ENCODE measurements around the gene FMNL3.
A peak's percentile ranks its signal among the peaks of the same experiment; 100 is the strongest.
"Not testable (repeated sequence)": the region's sequence is repeated elsewhere in the genome, so short reads cannot be mapped to it uniquely, and the experiment has no call there.

FMNL3 gene

DNA sequence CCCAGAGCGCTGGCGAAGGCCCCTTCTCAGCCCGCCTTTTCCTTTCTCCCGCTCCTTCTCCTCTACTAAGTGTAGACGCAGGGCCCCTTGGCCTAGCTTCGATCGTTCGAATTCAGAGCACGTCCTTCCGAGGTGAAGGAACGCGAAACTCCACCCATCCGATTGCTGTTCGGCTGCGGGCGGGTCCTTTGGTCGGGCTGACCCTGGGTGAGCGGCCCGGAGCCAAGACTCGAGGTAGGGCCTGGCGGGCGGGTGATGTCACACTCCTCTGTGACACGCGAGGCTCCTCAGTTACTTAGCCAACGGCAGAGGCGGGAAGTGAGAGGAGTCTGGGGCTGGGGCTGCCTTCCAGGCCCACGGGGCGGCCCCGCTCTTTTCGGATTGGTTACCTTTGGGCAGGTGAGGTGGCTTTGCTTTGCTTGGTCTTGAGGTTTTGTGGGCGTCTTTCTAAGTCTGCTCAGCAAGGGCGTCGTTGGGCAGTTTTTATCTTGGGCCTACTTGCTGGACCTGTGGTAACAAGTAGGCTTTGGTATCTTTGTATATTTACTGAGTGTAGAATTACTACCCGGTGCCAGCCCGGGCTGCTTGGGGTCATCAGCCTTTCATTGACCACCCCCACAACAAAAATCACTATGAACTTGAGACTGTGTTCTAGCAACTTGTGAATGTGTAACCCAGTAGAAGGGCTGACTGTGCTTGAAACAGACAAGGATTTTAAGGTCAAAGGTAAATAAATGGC lies 34.8 kb upstream of the FMNL3 start:
- H3K4me3 ChIP-seq (ENCODE audit: low read depth, low read length) = peak overlapping the region; percentile 58
- peak; percentile 69 for DNase-seq (ENCODE audit: low read depth)
- TF ChIP-seq, protein P1, sequence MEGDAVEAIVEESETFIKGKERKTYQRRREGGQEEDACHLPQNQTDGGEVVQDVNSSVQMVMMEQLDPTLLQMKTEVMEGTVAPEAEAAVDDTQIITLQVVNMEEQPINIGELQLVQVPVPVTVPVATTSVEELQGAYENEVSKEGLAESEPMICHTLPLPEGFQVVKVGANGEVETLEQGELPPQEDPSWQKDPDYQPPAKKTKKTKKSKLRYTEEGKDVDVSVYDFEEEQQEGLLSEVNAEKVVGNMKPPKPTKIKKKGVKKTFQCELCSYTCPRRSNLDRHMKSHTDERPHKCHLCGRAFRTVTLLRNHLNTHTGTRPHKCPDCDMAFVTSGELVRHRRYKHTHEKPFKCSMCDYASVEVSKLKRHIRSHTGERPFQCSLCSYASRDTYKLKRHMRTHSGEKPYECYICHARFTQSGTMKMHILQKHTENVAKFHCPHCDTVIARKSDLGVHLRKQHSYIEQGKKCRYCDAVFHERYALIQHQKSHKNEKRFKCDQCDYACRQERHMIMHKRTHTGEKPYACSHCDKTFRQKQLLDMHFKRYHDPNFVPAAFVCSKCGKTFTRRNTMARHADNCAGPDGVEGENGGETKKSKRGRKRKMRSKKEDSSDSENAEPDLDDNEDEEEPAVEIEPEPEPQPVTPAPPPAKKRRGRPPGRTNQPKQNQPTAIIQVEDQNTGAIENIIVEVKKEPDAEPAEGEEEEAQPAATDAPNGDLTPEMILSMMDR (IDR thresholded peaks at IDR 0.05; ENCODE audit: low read depth, low read length, missing control alignments) = no peak
- in situ Hi-C loops (cut with HindIII; ENCODE audit: low sequenced_read_pairs) = no loop called here

GRCh38 chr12:49740930-49741881 lies 34.0 kb upstream of the FMNL3 start, which contains the start of gene TMBIM6:
TMBIM6 (plus strand) TSS chr12:49741557; CDS start chr12:49752494, 10,937 bp downstream.
- TF ChIP-seq, protein P1 (IDR thresholded peaks at IDR 0.05; ENCODE audit: low read depth, low read length, missing control alignments) = peak; percentile 98
- DNase-seq (ENCODE audit: low read depth) = peak; percentile 100
- peak within 1 kb of the TSS; percentile 58 for H3K4me3 ChIP-seq (ENCODE audit: low read depth, low read length)
- in situ Hi-C loops (cut with HindIII; ENCODE audit: low sequenced_read_pairs) = no loop called here

DNA sequence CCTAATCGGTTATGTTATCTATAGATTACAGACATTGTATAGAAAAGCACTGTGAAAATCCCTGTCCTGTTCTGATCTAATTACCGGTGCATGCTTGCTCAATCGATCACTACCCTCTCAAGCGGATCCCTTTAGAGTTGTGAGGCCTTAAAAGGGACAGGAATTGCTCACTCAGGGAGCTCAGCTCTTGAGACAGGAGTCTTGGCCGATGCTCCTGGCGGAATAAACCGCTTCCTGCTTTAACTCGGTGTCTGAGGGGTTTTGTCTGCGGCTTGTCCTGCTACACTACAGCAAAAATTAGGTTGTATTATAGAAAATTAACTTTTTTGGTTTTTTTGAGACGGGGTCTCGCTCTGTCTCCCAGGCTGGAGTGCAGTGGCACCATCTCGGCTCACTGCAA lies 33.1 kb upstream of the FMNL3 start:
- H3K4me3 ChIP-seq (ENCODE audit: low read depth, low read length); in situ Hi-C loops (cut with HindIII; ENCODE audit: low sequenced_read_pairs); DNase-seq (ENCODE audit: low read depth): not testable (repeated sequence)

DNA sequence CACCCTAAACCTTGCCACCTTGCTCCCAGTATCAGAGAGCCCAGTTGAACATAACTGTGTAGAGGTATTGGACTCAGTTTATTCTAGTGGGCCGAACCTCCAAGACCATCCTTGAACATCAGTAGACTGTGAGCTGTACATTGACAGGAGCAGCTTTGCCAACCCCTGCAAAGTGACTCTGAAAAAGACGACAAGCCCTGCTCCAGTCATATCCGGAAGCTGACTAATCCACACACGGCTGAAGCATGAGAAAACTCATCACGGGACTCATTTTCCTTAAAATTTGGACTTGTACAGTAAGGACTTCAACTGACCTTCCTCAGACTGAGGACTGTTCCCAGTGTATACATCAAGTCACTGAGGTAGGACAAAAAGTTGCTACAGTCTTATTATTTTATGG lies 31.5 kb upstream of the FMNL3 start:
- DNase-seq (ENCODE audit: low read depth); in situ Hi-C loops (cut with HindIII; ENCODE audit: low sequenced_read_pairs); H3K4me3 ChIP-seq (ENCODE audit: low read depth, low read length): not testable (repeated sequence)

DNA sequence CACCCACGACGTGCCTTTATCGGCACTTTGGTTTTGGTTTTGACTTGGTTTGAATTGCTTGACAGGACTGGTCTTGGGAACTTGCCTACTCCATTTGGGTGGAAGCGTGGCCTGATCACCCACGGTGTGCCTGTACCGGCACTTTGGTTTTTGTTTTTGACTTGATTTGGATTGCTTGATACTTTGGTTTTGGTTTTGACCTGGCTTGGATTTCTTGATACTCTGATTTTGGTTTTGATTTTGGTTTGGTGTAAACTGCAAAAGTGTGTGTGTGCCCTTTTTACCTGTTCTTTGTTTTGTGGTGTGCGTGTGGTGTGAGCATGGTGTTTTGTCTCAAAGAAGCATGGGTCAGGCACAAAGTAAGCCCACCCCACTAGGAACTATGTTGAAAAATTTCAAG lies 27.7 kb upstream of the FMNL3 start:
- in situ Hi-C loops (cut with HindIII; ENCODE audit: low sequenced_read_pairs); H3K4me3 ChIP-seq (ENCODE audit: low read depth, low read length); DNase-seq (ENCODE audit: low read depth): not testable (repeated sequence)

DNA sequence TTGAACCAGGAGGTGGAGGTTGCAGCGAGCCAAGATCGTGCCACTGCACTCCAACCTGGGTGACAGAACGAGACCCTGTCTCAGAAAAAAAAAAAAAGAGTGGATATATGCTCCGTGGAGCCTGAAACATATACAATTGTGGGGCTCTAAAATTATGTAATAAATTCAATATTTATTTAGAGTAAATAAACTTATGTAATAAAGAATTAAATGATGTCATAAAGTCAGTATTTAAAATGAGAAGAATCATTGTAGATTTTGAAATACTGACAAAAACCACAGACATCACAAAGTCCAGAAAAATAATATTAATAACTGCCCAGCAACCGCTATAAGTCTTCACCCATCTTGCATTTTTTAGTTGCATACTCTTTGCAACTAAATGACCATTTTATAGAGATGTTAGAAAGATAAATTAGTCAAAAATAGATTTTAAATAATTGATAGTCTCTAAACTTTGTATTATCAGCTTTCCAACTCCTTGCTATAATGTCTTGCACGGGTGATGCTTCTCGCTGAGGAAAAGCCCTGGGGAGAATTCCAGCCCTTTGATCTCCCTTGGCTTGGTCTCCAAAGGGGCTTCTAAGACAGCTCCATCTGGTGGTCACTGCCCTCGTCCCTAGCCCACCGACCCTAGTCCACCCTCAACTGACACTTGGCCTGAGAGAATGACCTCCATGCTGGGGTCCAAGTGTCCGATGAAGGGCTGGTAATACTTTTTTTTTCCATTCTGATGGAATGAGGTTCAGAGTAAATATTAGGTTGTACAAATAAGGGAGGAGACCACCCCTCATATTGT lies 26.2 kb upstream of the FMNL3 start:
- TF ChIP-seq, protein P1 (IDR thresholded peaks at IDR 0.05; ENCODE audit: low read depth, low read length, missing control alignments) = no peak
- in situ Hi-C loops (cut with HindIII; ENCODE audit: low sequenced_read_pairs) = no loop called here
- DNase-seq (ENCODE audit: low read depth) = no peak
- no peak overlapping the region for H3K4me3 ChIP-seq (ENCODE audit: low read depth, low read length)

- TF ChIP-seq, protein P1 (IDR thresholded peaks at IDR 0.05; ENCODE audit: low read depth, low read length, missing control alignments) = no peak
- DNase-seq (ENCODE audit: low read depth) = no peak
- in situ Hi-C loops (cut with HindIII; ENCODE audit: low sequenced_read_pairs) = no loop called here
Measured at GRCh38 chr12:49730568-49731101, 23.4 kb upstream of the FMNL3 start.

More at GRCh38 chr12:49730568-49731101, 23.4 kb upstream of the FMNL3 start:
- no peak overlapping the region for H3K4me3 ChIP-seq (ENCODE audit: low read depth, low read length)

All from astrocyte of the cerebellum (primary cell).